Measurements from ENCODE around the gene DOCK10. TPM values are rescaled to one million over a fixed set of nuclear protein-coding genes. Genes with fewer than 3 reads are reported as not detected.

The DOCK10 gene
- total and polyA plus RNA-seq, 2 experiments from 2014 or later = 1.1 to 3.2 TPM

DNA sequence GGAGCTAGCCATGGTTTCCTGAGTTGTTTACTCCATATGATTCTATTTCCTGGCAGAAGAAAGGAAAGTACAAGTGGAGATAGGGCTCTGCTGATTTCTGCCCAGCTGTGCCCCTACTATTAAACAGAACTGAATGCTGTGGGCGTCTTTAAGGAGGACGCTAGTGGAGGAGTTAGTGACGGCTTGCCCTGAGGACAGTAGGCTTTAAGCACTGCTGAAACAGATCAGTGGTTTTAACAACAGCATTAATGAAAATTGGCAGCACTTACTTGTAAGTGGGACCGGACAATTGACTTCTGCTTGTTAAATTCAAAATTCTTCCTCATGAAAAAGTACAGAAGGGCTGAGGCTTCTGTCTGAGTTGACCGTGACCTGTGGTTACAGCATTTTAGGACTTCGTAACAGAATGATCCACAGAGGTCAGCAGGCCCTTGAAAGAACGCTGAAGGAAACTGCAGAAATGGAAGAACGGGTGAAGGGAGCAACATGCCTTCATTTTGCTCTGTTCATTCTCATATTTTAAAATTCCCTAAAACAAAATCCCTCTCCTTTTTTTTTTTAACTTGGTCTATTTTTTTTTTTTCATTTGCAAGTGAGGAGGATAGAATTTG lies 245.5 kb downstream of the DOCK10 start:
- Histone ChIP-seq H3K36me3 (replicated peaks; ENCODE audit: insufficient read depth, low read depth) (no peaks in the 10 kb centered on the region), H3K9me2 (replicated peaks; ENCODE audit: insufficient read depth) (no peaks in the 10 kb centered on the region), H3K4me3 (no peak overlapping the region), H4K20me1 (ENCODE audit: insufficient read depth, poor library complexity, severe bottlenecking) (no peaks in the 10 kb centered on the region), H3K79me2 (no peaks in the 10 kb centered on the region), H3K4me2 (peak overlapping the region; percentile 13), H2AFZ (no peak overlapping the region), H3K27ac (no peak overlapping the region), H3K27me3 (no peaks in the 10 kb centered on the region), H3K4me1 (ENCODE audit: insufficient read depth) (no peaks in the 10 kb centered on the region), H3K9me3 (ENCODE audit: low read depth) (no peaks in the 10 kb centered on the region)
- no peak for DNase-seq (ENCODE audit: low spot score)
- 62% methylated on average over 8 of the region's 8 CpGs for WGBS (ENCODE audit: low lambda C conversion rate, missing lambda C conversion rate)
- no peak for TF ChIP-seq EZH2 (IDR thresholded peaks at IDR 0.05; ENCODE audit: borderline replicate concordance)
- TF ChIP-seq, protein P1, sequence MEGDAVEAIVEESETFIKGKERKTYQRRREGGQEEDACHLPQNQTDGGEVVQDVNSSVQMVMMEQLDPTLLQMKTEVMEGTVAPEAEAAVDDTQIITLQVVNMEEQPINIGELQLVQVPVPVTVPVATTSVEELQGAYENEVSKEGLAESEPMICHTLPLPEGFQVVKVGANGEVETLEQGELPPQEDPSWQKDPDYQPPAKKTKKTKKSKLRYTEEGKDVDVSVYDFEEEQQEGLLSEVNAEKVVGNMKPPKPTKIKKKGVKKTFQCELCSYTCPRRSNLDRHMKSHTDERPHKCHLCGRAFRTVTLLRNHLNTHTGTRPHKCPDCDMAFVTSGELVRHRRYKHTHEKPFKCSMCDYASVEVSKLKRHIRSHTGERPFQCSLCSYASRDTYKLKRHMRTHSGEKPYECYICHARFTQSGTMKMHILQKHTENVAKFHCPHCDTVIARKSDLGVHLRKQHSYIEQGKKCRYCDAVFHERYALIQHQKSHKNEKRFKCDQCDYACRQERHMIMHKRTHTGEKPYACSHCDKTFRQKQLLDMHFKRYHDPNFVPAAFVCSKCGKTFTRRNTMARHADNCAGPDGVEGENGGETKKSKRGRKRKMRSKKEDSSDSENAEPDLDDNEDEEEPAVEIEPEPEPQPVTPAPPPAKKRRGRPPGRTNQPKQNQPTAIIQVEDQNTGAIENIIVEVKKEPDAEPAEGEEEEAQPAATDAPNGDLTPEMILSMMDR (IDR thresholded peaks at IDR 0.05; ENCODE audit: poor library complexity) = no peak
- no peak for TF ChIP-seq EZH2phosphoT487 (IDR thresholded peaks at IDR 0.05; ENCODE audit: low read depth, severe bottlenecking, unreplicated experiment)

DNA sequence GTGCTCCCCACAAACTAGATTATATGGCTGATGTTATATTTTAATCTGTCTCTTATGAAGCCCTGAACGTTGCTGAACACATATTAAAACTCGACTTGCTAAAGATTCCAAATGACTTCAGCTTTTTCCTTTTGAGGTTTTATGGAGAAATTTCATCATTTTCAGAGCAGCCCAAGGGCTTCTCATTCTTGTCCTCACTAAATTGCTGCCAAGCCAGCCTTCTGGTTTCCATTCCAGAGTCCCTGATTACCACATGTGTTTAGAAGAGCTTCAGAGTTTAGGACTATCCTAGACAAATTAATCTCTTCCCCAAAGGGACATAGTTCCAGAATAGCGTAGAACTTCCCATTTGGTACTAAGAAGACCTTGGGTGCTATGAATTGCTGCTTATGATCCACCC lies 248.3 kb downstream of the DOCK10 start:
- Histone ChIP-seq H3K27ac (no peak overlapping the region), H3K4me3 (no peak overlapping the region), H2AFZ (no peak overlapping the region), H3K4me1 (ENCODE audit: insufficient read depth) (no peaks in the 10 kb centered on the region), H4K20me1 (ENCODE audit: insufficient read depth, poor library complexity, severe bottlenecking) (no peaks in the 10 kb centered on the region), H3K9me2 (replicated peaks; ENCODE audit: insufficient read depth) (no peaks in the 10 kb centered on the region), H3K79me2 (no peaks in the 10 kb centered on the region), H3K27me3 (no peaks in the 10 kb centered on the region), H3K36me3 (replicated peaks; ENCODE audit: insufficient read depth, low read depth) (no peaks in the 10 kb centered on the region), H3K9me3 (ENCODE audit: low read depth) (no peaks in the 10 kb centered on the region), H3K4me2 (no peak overlapping the region)
- TF ChIP-seq EZH2phosphoT487 (IDR thresholded peaks at IDR 0.05; ENCODE audit: low read depth, severe bottlenecking, unreplicated experiment) = no peak
- TF ChIP-seq EZH2 (IDR thresholded peaks at IDR 0.05; ENCODE audit: borderline replicate concordance) = no peak
- TF ChIP-seq, protein P1 (IDR thresholded peaks at IDR 0.05; ENCODE audit: poor library complexity) = no peak
- DNase-seq (ENCODE audit: low spot score) = no peak
- WGBS (ENCODE audit: low lambda C conversion rate, missing lambda C conversion rate) = 53% methylated on average over 3 of the region's 3 CpGs

DNA sequence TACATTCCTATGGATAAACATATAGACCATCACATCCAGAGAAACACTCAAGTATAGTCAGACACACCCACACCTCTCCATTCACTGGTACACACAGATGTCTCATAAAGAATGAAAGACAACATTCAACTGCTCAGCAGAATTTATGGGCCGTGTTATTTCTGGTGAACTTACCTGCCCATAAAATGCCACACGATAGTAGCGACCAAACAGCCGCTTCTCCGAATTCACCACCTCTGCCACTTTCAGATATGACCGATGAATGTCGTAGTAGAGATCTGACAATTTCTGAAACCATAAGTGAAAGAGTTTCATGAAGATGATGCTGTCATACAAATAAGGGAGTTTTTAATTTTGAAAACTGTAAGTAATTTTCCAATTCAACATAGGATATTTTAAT lies 255.4 kb downstream of the DOCK10 start:
- no peaks in the 10 kb centered on the region for H4K20me1 ChIP-seq (ENCODE audit: insufficient read depth, poor library complexity, severe bottlenecking)
- H3K4me2 ChIP-seq = no peak overlapping the region
- H3K9me3 ChIP-seq (ENCODE audit: low read depth) = no peaks in the 10 kb centered on the region
- H3K79me2 ChIP-seq = no peaks in the 10 kb centered on the region
- 91% methylated on average over 7 of the region's 7 CpGs for WGBS (ENCODE audit: low lambda C conversion rate, missing lambda C conversion rate)
- H3K27me3 ChIP-seq = no peaks in the 10 kb centered on the region
- H2AFZ ChIP-seq = no peak overlapping the region
- no peak overlapping the region for H3K27ac ChIP-seq
- H3K9me2 ChIP-seq (replicated peaks; ENCODE audit: insufficient read depth) = no peaks in the 10 kb centered on the region
- no peaks in the 10 kb centered on the region for H3K36me3 ChIP-seq (replicated peaks; ENCODE audit: insufficient read depth, low read depth)
- no peak for TF ChIP-seq EZH2phosphoT487 (IDR thresholded peaks at IDR 0.05; ENCODE audit: low read depth, severe bottlenecking, unreplicated experiment)
- TF ChIP-seq EZH2 (IDR thresholded peaks at IDR 0.05; ENCODE audit: borderline replicate concordance) = no peak
- TF ChIP-seq, protein P1 (IDR thresholded peaks at IDR 0.05; ENCODE audit: poor library complexity) = no peak
- H3K4me3 ChIP-seq = no peak overlapping the region
- no peak for DNase-seq (ENCODE audit: low spot score)
- no peaks in the 10 kb centered on the region for H3K4me1 ChIP-seq (ENCODE audit: insufficient read depth)
